HepG2 (cell line): ENCODE results near the gene LASP1. TPM values are rescaled to one million over a fixed set of nuclear protein-coding genes. Genes with fewer than 3 reads are reported as not detected.

Experiments used
- DRAP1 ChIP-seq: IDR thresholded peaks from 2 replicates; pipeline ENCODE4 v1.6.1; 2016; ENCODE audit warnings: missing genetic modification reagents, missing compliant biosample characterization
- E2F5 ChIP-seq: sonication (generic); formaldehyde crosslinking; conservative IDR thresholded peaks from 2 replicates; pipeline ENCODE4 v1.4.0; 2020; ENCODE audit warnings: missing genetic modification reagents
- FOXK1 ChIP-seq: sonication (generic); formaldehyde crosslinking; IDR thresholded peaks from 2 replicates; pipeline ENCODE4 v1.4.0; 2020; ENCODE audit warnings: low read depth, missing genetic modification reagents, borderline replicate concordance
- GLMP ChIP-seq: sonication (generic); formaldehyde crosslinking; IDR thresholded peaks from 2 replicates; pipeline ENCODE4 v1.9.0; 2021; ENCODE audit warnings: missing genetic modification reagents, mild to moderate bottlenecking, borderline replicate concordance
- HBP1 ChIP-seq: IDR thresholded peaks from 2 replicates; pipeline ENCODE4 v1.6.1; 2016; ENCODE audit warnings: low read depth, control low read depth
- HCFC1 ChIP-seq: fragments of 150-350 bp; IDR thresholded peaks from 2 replicates; pipeline ENCODE4 v1.6.1; 2014; ENCODE audit warnings: low read depth, low read length
- LCORL ChIP-seq, 2 experiments: fragments of 450-650 bp in 1 of 2; sonication (generic) in 1 of 2; formaldehyde crosslinking in 1 of 2; IDR thresholded peaks; 2 replicates each; pipeline versions ENCODE4 v1.5.0 to v1.6.1; 2017 to 2020; ENCODE audit warnings: antibody characterized with exemption in 1 of 2, missing genetic modification reagents in 1 of 2
- SRF ChIP-seq: IDR thresholded peaks from 2 replicates; pipeline ENCODE4 v1.6.1; 2011; ENCODE audit warnings: mild to moderate bottlenecking, low read depth, low read length, moderate library complexity
- SRSF1 ChIP-seq: fragments of 200-400 bp; formaldehyde crosslinking; optimal IDR thresholded peaks from 2 replicates; pipeline ENCODE3; 2017; ENCODE audit warnings: mild to moderate bottlenecking, low read depth, low read length, moderate library complexity
- ZFY ChIP-seq: sonication (generic); formaldehyde crosslinking; IDR thresholded peaks from 2 replicates; pipeline ENCODE4 v1.4.0; 2020; ENCODE audit warnings: missing genetic modification reagents
- ZMYM2 ChIP-seq: sonication (generic); formaldehyde crosslinking; IDR thresholded peaks from 2 replicates; pipeline ENCODE4 v1.8.0; 2022; ENCODE audit warnings: mild to moderate bottlenecking, missing genetic modification reagents
- ZNF17 ChIP-seq: sonication (generic); formaldehyde crosslinking; IDR thresholded peaks from 2 replicates; pipeline ENCODE4 v1.5.0; 2020; ENCODE audit warnings: mild to moderate bottlenecking, missing genetic modification reagents
- ZNF234 ChIP-seq: sonication (generic); formaldehyde crosslinking; conservative IDR thresholded peaks from 2 replicates; pipeline ENCODE4 v1.5.1; 2020; ENCODE audit warnings: mild to moderate bottlenecking, missing genetic modification reagents
- ZNF264 ChIP-seq: sonication (generic); formaldehyde crosslinking; IDR thresholded peaks from 2 replicates; pipeline ENCODE4 v1.4.0; 2020; ENCODE audit warnings: missing genetic modification reagents
- ZNF275 ChIP-seq: sonication (generic); formaldehyde crosslinking; IDR thresholded peaks from 2 replicates; pipeline ENCODE4 v1.8.0; 2022; ENCODE audit warnings: missing genetic modification reagents, mild to moderate bottlenecking, inconsistent platforms, borderline replicate concordance
- ZNF34 ChIP-seq: sonication (generic); formaldehyde crosslinking; IDR thresholded peaks from 2 replicates; pipeline ENCODE4 v1.4.0; 2020; ENCODE audit warnings: mild to moderate bottlenecking, missing genetic modification reagents, borderline replicate concordance
- ZNF513 ChIP-seq: sonication (generic); formaldehyde crosslinking; conservative IDR thresholded peaks from 2 replicates; pipeline ENCODE4 v1.5.0; 2020; ENCODE audit warnings: missing genetic modification reagents
- ZNF557 ChIP-seq: sonication (generic); formaldehyde crosslinking; IDR thresholded peaks from 2 replicates; pipeline ENCODE4 v1.4.0; 2020; ENCODE audit warnings: missing genetic modification reagents
- ZNF572 ChIP-seq: sonication (generic); formaldehyde crosslinking; IDR thresholded peaks from 2 replicates; pipeline ENCODE4 v1.5.1; 2020; ENCODE audit warnings: mild to moderate bottlenecking, missing genetic modification reagents
- ZNF639 ChIP-seq: conservative IDR thresholded peaks from 2 replicates; pipeline ENCODE4 v1.6.1; 2018; ENCODE audit warnings: missing genetic modification reagents
- ZNF816 ChIP-seq: sonication (generic); formaldehyde crosslinking; IDR thresholded peaks from 2 replicates; pipeline ENCODE4 v1.8.0; 2022; ENCODE audit warnings: missing genetic modification reagents, mild to moderate bottlenecking, borderline replicate concordance
- ZSCAN20 ChIP-seq: sonication (generic); formaldehyde crosslinking; IDR thresholded peaks from 2 replicates; pipeline ENCODE4 v1.4.0; 2020; ENCODE audit warnings: missing genetic modification reagents, mild to moderate bottlenecking, borderline replicate concordance
- polyA plus RNA-seq, 8 experiments: library from polyadenylated mRNA; depleted of rRNA in 3 of 8; stranded (reverse) in 7 of 8; unstranded in 1 of 8; fragments of >200 nt; fragmentation: Illumina TruSeq in 4 of 8; extraction: Trizol in 4 of 8; gene quantifications; 2 replicates each; pipeline versions ENCODE4 v1.2.1 to v1.2.3, GENCODE V29; 2011 to 2016; ENCODE audit warnings: low read depth in 4 of 8, missing spikeins in 1 of 8, mixed read lengths in 1 of 8; ENCODE audit not compliant: insufficient read depth in 1 of 8
- total RNA-seq, 5 experiments: library from RNA; depleted of rRNA; stranded (reverse); fragments of >200 nt; fragmentation: Illumina TruSeq; extraction: Trizol; gene quantifications; 2 replicates each; pipeline ENCODE4 v1.2.3, GENCODE V29; 2016; ENCODE audit warnings: low read depth in 1 of 5

LASP1 gene
- total and polyA plus RNA-seq, 2 of the 13 experiments (the other 11 are each of a cell fraction or from before 2014, with no cell fraction given): 70.1 to 97.0 TPM

- no peak for TF ChIP-seq ZNF816 (CRISPR knock-in tag)
- no peak for TF ChIP-seq ZNF17 (CRISPR knock-in tag)
- TF ChIP-seq ZNF639 (CRISPR knock-in tag): no peak
- no peak for TF ChIP-seq SRSF1
- TF ChIP-seq GLMP (CRISPR knock-in tag): no peak
- TF ChIP-seq ZSCAN20 (CRISPR knock-in tag): no peak
- no peak for TF ChIP-seq LCORL (IDR thresholded peaks at IDR 0.05)
- peak; percentile 57; the same call in 1 of the 2 replicates for TF ChIP-seq LCORL (CRISPR knock-in tag; IDR thresholded peaks at IDR 0.05)
- no peak for TF ChIP-seq SRF
- TF ChIP-seq ZNF572: no peak
- no peak for TF ChIP-seq E2F5 (CRISPR knock-in tag)
- no peak for TF ChIP-seq HBP1 (CRISPR knock-in tag)
- peak; percentile 52; the same call in 1 of the 2 replicates for TF ChIP-seq FOXK1 (CRISPR knock-in tag)
- TF ChIP-seq ZNF275 (CRISPR knock-in tag): no peak
- peak; percentile 51; the same call in 1 of the 2 replicates for TF ChIP-seq DRAP1 (CRISPR knock-in tag)
- TF ChIP-seq ZMYM2 (CRISPR knock-in tag): no peak
- no peak for TF ChIP-seq ZNF513 (CRISPR knock-in tag)
- TF ChIP-seq ZNF234 (CRISPR knock-in tag): no peak
- no peak for TF ChIP-seq ZNF34 (CRISPR knock-in tag)
- TF ChIP-seq ZNF557: no peak
- no peak for TF ChIP-seq HCFC1
- no peak; the same call in 1 of the 2 replicates for TF ChIP-seq ZFY (CRISPR knock-in tag)
- no peak for TF ChIP-seq ZNF264 (CRISPR knock-in tag)
Observed at GRCh38 chr17:38872671-38873385, 3.0 kb downstream of the LASP1 start (continued).
